ENCODE measurements around the gene BABAM1.

- TF ChIP-seq POLR2A (IDR thresholded peaks at IDR 0.05; ENCODE audit: low read length) (no peak), GATA1 (IDR thresholded peaks at IDR 0.05; ENCODE audit: low read depth, low read length) (no peak)
Observed at GRCh38 chr19:17240062-17240752, 27.0 kb upstream of the BABAM1 start.

Data from erythroblast (primary cell).